GM18508 (cell line): Measurements from ENCODE around the gene C11orf68.

Source experiments
- ATAC-seq: cut with Tn5 transposase; IDR thresholded peaks from one replicate; pipeline ENCODE4 v1.9.1; 2021; ENCODE audit warnings: moderate number of reproducible peaks; ENCODE audit not compliant: insufficient read depth, unreplicated experiment

The C11orf68 gene

DNA sequence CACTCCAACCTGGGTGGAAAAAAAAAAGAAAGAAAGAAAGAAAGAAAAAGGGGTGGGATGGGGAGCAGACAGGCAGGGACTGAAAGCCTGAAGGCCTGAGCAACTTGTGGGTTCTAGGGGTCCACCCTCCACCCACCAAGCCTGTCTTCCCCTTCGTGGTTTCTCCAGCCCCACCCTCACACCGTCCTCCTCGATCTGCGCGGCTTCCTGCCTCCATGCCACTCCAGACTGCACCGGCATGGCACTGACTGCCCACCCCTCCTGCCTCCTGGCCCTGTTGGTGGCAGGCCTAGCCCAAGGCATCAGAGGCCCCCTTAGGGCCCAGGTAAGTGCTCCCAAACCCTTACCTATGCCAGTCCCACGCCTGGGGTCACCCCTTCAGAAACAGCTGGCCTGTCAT lies 39.2 kb downstream of the C11orf68 start, which contains the start of gene CTSW:
CTSW (plus strand) TSS at position 221 of the 400 bp plus-strand sequence; CDS start at position 239, 18 bp downstream.
- no peak for ATAC-seq

DNA sequence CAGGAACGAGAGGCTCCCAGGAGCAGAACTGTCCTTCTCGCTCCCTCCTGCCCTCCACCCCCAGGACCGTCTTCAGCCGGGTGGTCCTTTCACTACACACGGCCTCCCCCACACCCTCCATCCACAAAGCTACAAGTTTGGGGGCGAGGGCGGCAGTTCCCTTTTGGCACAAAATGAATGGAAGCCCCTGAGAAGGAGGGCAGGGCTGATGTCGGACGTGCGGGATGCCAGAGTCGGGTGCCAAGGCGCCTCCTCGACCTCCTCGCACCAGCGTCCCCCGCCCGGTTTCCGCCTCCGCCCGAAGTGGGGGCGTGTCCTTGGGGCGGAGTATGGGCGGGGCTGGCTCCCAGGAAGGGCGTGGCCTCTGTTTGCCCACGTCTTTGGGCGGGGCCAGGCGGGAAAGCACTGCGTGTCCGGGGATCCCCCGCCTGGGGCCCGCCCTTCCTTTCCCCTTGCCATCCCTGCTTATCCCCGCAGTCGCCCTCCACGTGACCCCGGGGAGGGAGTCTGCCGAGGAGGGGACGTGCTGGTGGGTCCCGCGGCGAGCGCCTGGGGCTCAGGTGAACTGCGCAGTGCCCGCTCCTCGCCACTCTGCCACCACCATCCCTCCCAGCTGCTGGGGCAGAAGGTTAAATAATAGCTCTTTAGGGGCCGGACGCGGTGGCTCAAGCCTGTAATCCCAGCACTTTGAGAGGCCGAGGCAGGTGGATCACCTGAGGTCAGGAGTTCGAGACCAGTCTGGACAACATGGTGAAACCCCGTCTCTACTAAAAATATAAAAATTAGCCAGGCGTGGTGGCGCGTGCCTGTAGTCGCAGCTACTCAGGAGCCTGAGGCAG lies 45.3 kb downstream of the C11orf68 start:
- ATAC-seq: no peak

DNA sequence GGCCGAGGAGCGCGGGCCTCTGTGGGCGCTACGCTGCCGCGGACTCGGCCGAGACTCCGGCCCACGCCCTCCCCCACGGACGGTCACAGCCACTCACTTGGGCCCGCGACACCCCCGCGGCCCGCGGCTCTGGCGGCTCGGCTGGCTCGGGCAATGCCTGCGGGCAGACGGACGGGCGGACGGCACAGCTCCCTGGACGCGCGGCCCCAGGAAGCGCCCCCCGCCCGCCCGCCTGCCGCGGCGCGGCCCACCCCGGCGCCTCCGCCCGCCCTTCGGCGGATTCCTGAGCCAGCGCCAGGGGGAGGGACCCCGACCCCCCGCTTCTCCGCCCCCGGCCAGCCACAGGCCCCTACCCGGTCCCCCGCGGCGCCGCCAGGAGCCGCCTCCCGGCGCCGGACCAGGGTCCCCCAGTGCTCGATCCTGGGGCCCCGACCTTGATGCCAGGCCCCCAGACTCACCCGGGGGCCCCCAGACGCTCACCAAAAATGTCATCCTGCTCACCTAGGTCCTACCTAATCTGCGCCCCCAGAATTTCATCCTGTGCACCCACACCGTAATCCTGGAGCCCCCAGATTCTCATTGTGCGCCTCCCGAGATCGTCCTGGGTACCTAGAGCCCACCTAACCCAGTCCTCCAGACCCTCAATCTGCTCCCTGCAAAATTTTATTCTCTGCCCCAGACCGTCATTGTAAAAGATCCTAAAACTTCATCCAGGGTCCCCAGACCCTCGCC lies 46.1 kb downstream of the C11orf68 start, which contains the start of gene EFEMP2:
EFEMP2 (minus strand) TSS at position 215 of the 732 bp plus-strand sequence. CDS start 446 bp downstream, outside the sequence.
- ATAC-seq: no peak

DNA sequence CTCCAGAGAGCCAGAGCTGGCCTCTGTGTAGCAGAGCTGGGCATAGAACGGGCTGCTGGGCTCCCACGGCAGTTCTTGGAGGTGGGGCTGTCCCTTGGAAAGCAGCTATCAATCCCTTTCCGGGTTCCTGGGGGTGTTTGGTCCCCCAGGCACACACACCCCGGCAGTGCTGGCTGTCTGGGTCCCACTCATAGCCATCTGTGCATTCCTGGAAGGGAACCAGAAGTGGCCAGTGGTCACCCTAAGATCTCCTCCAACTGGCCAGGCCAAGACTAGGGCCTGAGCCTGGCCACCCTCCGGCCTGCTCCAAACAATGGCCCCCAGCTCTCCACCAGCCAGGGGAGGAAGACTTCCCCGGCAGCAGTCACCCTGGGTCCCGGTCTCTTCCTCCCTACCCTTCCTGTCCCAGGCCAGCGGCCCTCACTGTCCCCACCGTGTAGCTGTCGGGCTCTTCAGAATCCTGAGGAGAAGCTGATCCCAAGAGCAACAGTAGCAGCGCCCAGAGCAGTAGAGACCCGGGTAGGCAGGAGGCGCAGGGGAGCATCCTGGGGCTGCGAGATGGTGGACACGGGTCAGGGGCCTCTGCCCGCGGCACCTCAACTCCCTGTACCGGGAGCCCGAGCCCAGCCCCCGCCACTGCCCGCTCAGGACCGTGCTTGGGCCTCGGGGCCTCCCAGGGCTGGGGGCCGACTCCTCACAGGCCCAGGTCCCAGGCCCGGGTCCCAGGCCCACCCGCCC lies 46.9 kb downstream of the C11orf68 start:
- ATAC-seq: no peak

DNA sequence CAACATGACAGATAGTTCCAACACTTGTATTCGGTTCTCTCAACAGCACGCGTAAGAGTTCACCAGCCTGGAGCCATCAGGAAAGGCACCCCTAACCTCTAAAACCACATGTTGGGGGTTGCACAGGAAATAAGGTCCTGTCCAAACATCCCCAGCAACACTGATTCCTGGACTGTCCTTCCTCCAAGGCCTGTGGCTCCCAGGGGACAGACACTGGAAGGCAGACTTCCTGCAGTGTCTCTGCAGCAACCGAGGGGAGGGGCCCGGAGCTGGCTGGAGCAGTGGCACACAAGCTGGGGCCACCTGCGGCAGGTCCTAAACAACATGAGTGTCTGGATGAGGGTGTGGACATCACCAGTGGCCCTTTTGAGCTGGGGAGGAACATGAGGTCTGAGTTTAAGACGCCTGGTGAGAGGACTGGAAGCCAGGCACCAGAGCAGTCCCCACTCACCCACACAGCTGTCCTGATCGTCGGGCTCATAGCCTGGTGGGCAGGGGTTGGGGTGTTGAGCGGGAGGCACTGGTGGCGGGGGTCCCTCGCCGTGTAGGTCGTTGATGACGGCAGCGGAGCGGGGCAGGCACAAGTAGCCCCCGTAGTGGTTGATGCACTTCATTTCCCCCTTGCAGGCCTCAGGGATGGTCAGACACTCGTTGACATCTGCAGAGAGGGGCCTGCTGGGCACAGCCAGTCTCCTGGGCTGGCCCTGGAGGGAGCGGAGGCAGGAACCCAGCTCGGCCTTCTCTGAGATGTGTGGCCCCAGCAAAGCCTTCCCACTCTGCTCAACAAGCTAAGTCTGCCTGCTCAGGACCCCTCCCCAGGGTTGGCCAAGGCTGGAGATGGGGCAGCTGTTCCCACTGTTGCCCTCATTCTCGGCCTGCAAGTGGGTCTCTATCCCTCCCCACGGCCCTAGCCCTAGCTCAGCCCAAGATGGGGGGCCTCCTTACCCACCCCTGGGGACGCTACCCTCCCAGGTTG lies 47.9 kb downstream of the C11orf68 start:
- no peak for ATAC-seq

DNA sequence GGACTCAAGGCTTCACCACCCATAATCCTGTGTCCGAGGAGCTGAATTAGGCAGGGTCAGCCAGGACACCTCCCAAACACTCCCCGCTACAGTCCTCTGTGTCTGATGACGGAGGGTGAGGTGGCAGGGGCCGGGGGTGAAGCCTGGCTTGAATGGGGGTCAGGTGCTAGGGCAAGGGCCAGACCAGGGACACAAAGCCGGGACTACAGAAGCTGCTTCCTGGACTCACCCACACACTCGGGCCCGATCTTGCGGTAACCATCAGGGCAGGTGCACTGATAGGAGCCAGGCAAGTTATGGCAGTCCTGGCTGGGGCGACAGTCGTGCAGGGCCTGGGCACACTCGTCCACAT lies 48.6 kb downstream of the C11orf68 start:
- ATAC-seq: no peak

DNA sequence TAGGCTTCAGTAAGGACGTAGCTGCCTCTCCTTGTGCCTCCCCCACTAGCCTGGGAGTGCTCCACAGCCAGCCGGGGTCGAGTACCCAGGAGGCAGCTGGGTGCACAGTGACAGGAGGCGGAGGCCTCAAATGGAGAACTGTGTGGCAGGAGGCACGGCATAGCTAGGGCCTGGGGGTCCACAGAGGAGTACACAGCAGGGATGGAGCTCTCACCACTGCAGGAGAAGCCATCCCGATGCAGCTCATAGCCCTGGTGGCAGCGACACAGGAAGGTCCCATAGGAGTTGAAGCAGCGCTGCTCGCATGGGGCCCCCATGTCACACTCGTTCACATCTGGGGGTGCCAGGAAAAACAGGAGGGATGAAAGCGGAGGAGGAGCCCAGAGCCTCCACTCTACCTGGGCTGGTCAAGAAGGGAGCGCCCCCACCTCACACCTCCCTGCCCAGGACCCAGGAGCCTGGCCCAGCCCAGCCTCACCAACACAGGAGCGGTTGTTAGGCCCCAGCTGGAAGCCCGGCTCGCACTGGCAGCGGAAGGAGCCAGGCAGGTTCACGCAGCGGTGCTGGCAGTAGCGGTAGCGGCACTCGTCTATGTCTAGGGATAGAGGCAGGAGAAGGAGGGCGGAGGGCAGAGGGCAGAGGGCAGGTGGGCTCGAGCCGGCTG lies 49.1 kb downstream of the C11orf68 start:
- ATAC-seq: no peak

DNA sequence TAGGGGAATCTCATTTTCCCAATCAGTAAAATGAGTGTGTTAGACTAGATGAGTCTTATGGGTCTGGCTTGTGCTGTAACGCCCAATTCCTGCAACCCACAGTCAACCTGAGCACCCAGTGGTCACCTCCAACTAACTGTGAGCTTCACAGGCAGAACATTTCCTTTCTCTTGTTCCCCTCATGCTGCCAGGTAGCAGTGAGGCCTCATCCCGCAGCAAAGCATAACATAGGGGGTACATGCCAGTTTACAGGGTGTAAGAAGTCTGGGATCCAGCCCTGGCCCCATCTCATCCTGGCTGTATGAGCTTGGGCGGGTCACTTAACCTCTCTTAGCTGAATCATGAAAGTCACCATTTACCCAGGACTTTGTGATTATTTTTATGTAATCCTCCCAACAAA lies 50.0 kb downstream of the C11orf68 start:
- no peak for ATAC-seq

DNA sequence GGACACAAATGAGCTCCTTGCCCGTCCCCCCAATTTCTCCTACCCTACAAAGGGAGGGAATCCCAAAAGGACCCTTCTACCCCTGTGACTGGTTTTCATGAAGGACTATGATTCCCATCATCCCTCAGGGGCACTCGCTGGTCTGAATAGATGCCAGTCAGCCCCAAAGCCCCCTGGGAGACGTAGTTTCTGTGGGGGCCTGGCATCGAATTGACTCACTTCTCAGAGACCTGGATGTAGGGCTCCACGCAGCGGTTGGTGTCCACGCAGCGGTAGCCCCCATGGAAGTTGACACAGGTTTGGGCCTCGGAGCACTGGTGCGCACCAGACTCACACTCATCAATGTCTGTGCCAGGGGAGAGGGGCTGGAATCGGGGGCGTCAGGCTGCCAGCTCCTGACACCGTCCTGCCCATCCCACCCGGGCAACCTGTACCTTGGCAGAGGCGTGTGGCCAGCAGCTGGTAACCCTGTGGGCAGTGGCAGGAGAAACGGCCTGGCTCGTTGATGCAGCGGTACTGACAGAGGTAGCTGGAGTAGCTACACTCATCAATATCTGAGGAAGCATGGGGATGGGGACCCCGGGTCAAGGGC lies 50.7 kb downstream of the C11orf68 start:
- no peak for ATAC-seq

DNA sequence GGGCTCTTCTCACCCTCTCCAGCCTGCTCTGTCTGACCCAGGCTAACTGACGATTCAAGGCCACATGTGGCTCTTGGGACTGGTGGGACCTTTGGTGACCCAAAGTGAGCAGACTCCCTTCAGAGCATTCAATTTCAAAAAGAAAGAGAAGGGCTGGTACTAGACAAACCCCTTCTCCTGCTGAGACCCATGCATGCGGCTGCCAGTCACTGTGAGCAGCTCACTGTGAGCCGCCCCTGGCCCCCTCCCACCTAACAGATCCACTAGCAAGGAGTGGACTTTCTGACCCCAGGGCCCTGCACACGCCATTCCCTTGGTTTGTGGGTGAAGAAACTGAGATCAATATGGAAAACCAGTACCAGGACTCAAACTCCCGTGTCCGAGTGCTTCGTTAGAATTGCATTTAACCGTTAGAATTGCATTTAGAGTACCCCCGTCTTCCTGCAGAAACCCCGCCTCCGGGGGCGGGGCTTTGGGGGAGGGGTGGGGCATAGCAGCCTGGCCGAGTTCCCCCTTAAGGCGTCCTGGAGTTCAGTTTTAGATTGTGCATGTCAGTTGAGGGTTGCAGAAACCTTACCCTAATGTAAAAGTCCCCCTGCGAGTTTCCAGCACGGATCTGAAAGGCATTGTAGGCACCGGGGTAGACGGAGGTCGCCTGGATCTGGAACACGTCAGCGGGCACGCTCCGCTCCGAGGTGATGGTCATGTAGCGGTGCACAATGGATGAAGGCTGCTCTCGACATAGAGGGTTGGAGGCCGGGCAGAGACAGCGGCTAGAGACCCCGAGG lies 51.4 kb downstream of the C11orf68 start:
- ATAC-seq: no peak
